Activated CD8-positive, alpha-beta T cell treated with anti-CD3 and anti-CD28 coated beads for 36 hours (primary cell): ENCODE measurements around the gene HHIP. TPM values are rescaled to one million over a fixed set of nuclear protein-coding genes. Genes with fewer than 3 reads are reported as not detected.

Source experiments
- ATAC-seq: fragments of 200-7000 bp; cut with Tn5 transposase; one replicate; pipeline ENCODE4 v1.10.0; 2021; ENCODE audit warnings: mild to moderate bottlenecking, moderate library complexity
- CTCF ChIA-PET: fragments of 350-600 bp; sonication (Branson Sonifier 250); formaldehyde crosslinking; loops from one replicate; lab custom pipeline; 2021; ENCODE audit warnings: antibody characterized with exemption; lab: Charles Lee
- POLR2A ChIA-PET: fragments of 350-600 bp; sonication (Branson Sonifier 250); formaldehyde crosslinking; loops from one replicate; lab custom pipeline; 2021; ENCODE audit warnings: antibody characterized with exemption; lab: Charles Lee
- DNase-seq: peaks from one replicate; pipeline ENCODE4 v3.0.0-alpha.2; 2020
- H3K27ac Mint-ChIP-seq: one replicate; pipeline ENCODE4 v1.8.0; 2021; ENCODE audit warnings: mild to moderate bottlenecking, mixed read lengths
- H3K27me3 Mint-ChIP-seq: one replicate; pipeline ENCODE4 v1.8.0; 2021; ENCODE audit warnings: mixed read lengths
- H3K36me3 Mint-ChIP-seq: one replicate; pipeline ENCODE4 v1.8.0; 2021; ENCODE audit warnings: low read depth, mixed read lengths
- H3K4me1 Mint-ChIP-seq: one replicate; pipeline ENCODE4 v1.8.0; 2021; ENCODE audit warnings: low read depth, mixed read lengths
- H3K4me3 Mint-ChIP-seq: one replicate; pipeline ENCODE4 v1.8.0; 2021; ENCODE audit warnings: mild to moderate bottlenecking, moderate library complexity, mixed read lengths
- H3K9me3 Mint-ChIP-seq: one replicate; pipeline ENCODE4 v1.8.0; 2021; ENCODE audit warnings: mixed read lengths
- intact Hi-C: fragments of 100-400 bp; cut with micrococcal nuclease; formaldehyde crosslinking; loops from one replicate; pipeline ENCODE4 v1.10.0; 2022
- total RNA-seq, 2 experiments: library from RNA; stranded (reverse); gene quantifications; one replicate each; pipeline ENCODE4 v1.2.3, GENCODE V29; 2021
- TF ChIP-seq, protein P1 (sequence below): fragments of 200-600 bp; IDR thresholded peaks from one replicate; pipeline ENCODE4 v1.8.0; 2022; ENCODE audit warnings: antibody characterized with exemption, mild to moderate bottlenecking

Gene HHIP, protein sequence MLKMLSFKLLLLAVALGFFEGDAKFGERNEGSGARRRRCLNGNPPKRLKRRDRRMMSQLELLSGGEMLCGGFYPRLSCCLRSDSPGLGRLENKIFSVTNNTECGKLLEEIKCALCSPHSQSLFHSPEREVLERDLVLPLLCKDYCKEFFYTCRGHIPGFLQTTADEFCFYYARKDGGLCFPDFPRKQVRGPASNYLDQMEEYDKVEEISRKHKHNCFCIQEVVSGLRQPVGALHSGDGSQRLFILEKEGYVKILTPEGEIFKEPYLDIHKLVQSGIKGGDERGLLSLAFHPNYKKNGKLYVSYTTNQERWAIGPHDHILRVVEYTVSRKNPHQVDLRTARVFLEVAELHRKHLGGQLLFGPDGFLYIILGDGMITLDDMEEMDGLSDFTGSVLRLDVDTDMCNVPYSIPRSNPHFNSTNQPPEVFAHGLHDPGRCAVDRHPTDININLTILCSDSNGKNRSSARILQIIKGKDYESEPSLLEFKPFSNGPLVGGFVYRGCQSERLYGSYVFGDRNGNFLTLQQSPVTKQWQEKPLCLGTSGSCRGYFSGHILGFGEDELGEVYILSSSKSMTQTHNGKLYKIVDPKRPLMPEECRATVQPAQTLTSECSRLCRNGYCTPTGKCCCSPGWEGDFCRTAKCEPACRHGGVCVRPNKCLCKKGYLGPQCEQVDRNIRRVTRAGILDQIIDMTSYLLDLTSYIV
- total RNA-seq, result not detected

DNA sequence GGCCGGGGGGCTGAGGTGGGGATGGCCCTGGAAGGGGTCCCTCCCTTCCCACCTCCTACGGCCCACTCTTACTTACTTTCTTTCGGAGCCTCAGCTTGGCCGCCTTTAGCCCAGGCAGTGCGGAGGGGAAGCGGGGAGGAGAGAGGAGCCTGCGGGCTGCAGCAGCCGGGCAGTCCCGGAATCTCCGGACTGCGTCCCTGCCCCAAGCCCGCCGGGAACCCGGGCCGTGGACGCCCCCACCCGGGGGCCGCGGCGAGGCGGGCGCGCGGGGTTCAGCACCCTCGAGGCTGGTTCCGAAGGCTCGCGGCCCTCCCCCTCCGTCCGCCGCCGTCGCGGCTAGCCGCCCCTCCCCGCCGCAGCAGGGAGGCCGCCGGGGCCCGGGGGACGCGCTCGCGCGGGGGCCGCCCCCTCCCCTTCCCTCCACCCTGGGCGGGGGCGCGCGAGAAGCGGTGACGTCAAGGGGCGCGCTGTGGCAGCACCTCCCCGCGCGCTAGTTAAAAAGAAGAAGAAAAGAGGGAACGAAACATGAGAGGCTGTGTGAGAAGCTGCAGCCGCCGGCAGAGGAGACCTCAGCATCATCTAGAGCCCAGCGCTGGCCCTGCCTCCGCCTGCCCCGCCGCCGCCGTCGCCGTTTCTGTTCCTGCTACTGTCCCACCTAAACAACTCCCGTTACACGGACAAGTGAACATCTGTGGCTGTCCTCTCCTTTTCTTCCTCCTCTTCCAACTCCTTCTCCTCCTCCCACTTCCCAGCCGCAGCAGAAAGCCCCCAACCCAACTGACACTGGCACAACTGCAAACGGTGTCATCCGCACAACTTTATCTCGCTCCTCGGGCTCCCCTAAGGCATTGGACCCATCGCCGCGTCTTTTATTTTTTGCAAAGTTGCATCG, at the start of gene HHIP:
TSS of gene HHIP (plus strand) at position 526 of the 892 bp plus-strand sequence. CDS start 520 bp downstream, outside the sequence.
- peaks cover 47% of the 10 kb centered on the region for H3K27me3 Mint-ChIP-seq
- CTCF ChIA-PET, result no interaction called here
- no peaks in the 10 kb centered on the region for H3K36me3 Mint-ChIP-seq
- TF ChIP-seq, protein P1, sequence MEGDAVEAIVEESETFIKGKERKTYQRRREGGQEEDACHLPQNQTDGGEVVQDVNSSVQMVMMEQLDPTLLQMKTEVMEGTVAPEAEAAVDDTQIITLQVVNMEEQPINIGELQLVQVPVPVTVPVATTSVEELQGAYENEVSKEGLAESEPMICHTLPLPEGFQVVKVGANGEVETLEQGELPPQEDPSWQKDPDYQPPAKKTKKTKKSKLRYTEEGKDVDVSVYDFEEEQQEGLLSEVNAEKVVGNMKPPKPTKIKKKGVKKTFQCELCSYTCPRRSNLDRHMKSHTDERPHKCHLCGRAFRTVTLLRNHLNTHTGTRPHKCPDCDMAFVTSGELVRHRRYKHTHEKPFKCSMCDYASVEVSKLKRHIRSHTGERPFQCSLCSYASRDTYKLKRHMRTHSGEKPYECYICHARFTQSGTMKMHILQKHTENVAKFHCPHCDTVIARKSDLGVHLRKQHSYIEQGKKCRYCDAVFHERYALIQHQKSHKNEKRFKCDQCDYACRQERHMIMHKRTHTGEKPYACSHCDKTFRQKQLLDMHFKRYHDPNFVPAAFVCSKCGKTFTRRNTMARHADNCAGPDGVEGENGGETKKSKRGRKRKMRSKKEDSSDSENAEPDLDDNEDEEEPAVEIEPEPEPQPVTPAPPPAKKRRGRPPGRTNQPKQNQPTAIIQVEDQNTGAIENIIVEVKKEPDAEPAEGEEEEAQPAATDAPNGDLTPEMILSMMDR, result no peak
- no peaks in the 10 kb centered on the region for H3K9me3 Mint-ChIP-seq
- peak within 1 kb of the TSS; percentile 71 for H3K4me3 Mint-ChIP-seq
- POLR2A ChIA-PET, result no interaction called here
- DNase-seq (peak; percentile 43), ATAC-seq (peak; percentile 48)
- no peak within 1 kb of the TSS for H3K27ac Mint-ChIP-seq
- intact Hi-C loops, result no loop called here
- H3K4me1 Mint-ChIP-seq, result peaks cover 18% of the 10 kb centered on the region

DNA sequence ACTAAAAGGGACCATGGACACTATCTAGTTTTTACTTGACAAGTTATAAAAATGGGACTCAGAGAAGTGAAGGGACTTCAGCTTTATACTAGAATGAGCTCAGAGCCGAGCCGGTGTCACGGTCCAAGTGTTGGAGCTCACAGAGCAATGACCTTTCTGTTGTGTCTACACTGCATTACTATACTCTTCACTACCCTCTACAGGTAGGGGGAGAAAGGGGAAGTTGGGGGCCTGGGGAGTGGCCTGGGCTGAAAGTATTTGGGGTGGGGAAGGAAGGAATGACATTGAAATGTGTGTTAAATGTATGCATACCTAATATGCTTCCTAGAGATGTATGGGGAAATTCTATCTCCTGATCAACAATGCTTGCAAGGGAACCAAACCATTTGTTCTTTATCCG, 48.8 kb upstream of the HHIP start:
- ATAC-seq (no peak), DNase-seq (no peak)
- Mint-ChIP-seq H3K36me3 (no peaks in the 10 kb centered on the region), H3K4me3 (no peak overlapping the region), H3K27me3 (peaks cover 2% of the 10 kb centered on the region), H3K27ac (no peak overlapping the region), H3K9me3 (peaks cover 1% of the 10 kb centered on the region), H3K4me1 (no peaks in the 10 kb centered on the region)
- intact Hi-C loops, result no loop called here
- ChIA-PET POLR2A (no interaction called here), CTCF (no interaction called here)
- TF ChIP-seq, protein P1, result no peak

DNA sequence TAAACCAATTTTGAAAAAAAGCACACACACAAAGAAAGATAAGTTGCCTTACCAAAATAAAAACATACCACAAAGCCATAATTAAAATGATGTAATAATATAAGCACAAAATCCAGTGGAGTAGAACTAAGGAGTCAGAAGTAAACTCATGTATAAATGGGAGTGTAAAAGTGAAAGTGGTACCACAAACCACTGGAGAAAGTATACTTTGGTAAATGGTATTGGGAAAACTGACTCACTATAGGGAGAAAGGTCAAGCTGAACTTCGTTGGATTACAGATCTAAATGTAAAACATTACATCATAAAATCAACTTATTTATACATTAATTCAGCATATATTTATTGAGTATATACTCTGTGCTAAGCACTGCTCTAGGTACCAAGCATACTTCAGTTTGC, 46.3 kb upstream of the HHIP start:
- no peaks in the 10 kb centered on the region for H3K4me1 Mint-ChIP-seq
- no peak overlapping the region for H3K27ac Mint-ChIP-seq
- no peaks in the 10 kb centered on the region for H3K36me3 Mint-ChIP-seq
- no peak for ATAC-seq
- ChIA-PET POLR2A (no interaction called here), CTCF (no interaction called here)
- no peak for DNase-seq
- TF ChIP-seq, protein P1, result no peak
- no peaks in the 10 kb centered on the region for H3K27me3 Mint-ChIP-seq
- intact Hi-C loops, result no loop called here
- peaks cover 4% of the 10 kb centered on the region for H3K9me3 Mint-ChIP-seq
- no peak overlapping the region for H3K4me3 Mint-ChIP-seq

DNA sequence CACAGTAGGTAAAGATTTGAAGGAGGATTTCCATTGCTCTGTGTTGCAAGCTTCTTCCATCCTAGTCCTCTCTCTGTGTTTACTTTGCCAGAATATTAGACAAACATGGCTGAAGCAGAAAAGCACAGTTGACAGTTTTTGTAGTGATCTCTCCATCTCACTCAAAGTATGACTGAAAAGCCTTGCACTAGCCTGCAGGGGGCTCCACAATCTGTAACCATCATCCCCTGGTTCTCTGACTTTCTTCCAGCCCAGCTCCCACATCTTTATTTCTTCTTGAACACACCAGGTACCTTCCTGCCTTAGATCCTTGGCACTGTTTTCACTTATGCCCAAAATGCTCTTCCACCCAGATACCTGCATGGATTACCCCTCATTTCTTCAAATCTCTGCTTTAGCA, 34.1 kb upstream of the HHIP start:
- ATAC-seq (no peak), DNase-seq (peak; percentile 13)
- ChIA-PET CTCF (interaction anchor here (0.8 to 1.2 kb wide), 2 partner anchors 9 to 19 kb away, joined by 3 read pairs; no protein-coding TSS in a partner anchor), POLR2A (no interaction called here)
- Mint-ChIP-seq H3K4me3 (no peak overlapping the region), H3K36me3 (no peaks in the 10 kb centered on the region), H3K4me1 (no peaks in the 10 kb centered on the region), H3K9me3 (peaks cover 2% of the 10 kb centered on the region), H3K27ac (no peak overlapping the region), H3K27me3 (peaks cover 2% of the 10 kb centered on the region)
- TF ChIP-seq, protein P1, result no peak
- intact Hi-C loops, result no loop called here
